Activated CD4-positive, alpha-beta T cell treated with anti-CD3 and anti-CD28 coated beads, Interleukin-2, amount 10 ng/mL, durations not matched to agents 24 days and 14 days (primary cell): ENCODE measurements around the gene CYREN. TPM values are rescaled to one million over a fixed set of nuclear protein-coding genes. Genes with fewer than 3 reads are reported as not detected.

Source experiments
- total RNA-seq: library from RNA; stranded (reverse); gene quantifications from 2 replicates; pipeline ENCODE4 v1.2.3, GENCODE V29; 2022

Gene CYREN
- total RNA-seq, 1 donor from 2014 or later: 55.1 TPM

Other genes with a start within 250 kb of the CYREN start
- 2.0 and 3.4 TPM in 2 replicates for gene AGBL3, start 184.2 kb downstream of the CYREN start, total RNA-seq
- 2.2 TPM in 2 replicates for gene TMEM140, start 22.6 kb downstream of the CYREN start, total RNA-seq
- gene WDR91, start 40.8 kb upstream of the CYREN start, total RNA-seq: 25.8 and 26.6 TPM in 2 replicates
- not detected in 2 replicates for gene STRA8, start 63.1 kb upstream of the CYREN start, total RNA-seq